ENCODE data around the gene SOWAHD. TPM values are rescaled to one million over a fixed set of nuclear protein-coding genes. Genes with fewer than 3 reads are reported as not detected.
A peak's percentile ranks its signal among the peaks of the same experiment; 100 is the strongest.

The SOWAHD gene
- total RNA-seq = 0.43 TPM in 1 of 2 replicates, not detected in the other

GRCh38 chrX:119757979-119758730 is at the start of gene SOWAHD:
Gene SOWAHD (plus strand): TSS chrX:119758588. CDS start chrX:119758668, 80 bp downstream.
- H3K4me3 ChIP-seq (ENCODE audit: low read depth, low read length) = peak within 1 kb of the TSS; percentile 50
- TF ChIP-seq CTCF (IDR thresholded peaks at IDR 0.05; ENCODE audit: insufficient read depth, low read depth, low read length) = no peak
- DNase-seq (ENCODE audit: low read depth) = no peak

GRCh38 chrX:119708936-119709335 is 49.5 kb upstream of the SOWAHD start:
- peak; percentile 41 for DNase-seq (ENCODE audit: low read depth)
- no peak for TF ChIP-seq CTCF (IDR thresholded peaks at IDR 0.05; ENCODE audit: insufficient read depth, low read depth, low read length)

GRCh38 chrX:119709630-119710029 is 48.8 kb upstream of the SOWAHD start:
- no peak for TF ChIP-seq CTCF (IDR thresholded peaks at IDR 0.05; ENCODE audit: insufficient read depth, low read depth, low read length)
- DNase-seq (ENCODE audit: low read depth) = no peak
- H3K4me3 ChIP-seq (ENCODE audit: low read depth, low read length) = no peak overlapping the region

More at GRCh38 chrX:119708936-119709335, 49.5 kb upstream of the SOWAHD start:
- H3K4me3 ChIP-seq (ENCODE audit: low read depth, low read length) = no peak overlapping the region

- no peak for TF ChIP-seq CTCF (IDR thresholded peaks at IDR 0.05; ENCODE audit: insufficient read depth, low read depth, low read length)
- DNase-seq (ENCODE audit: low read depth) = no peak
- H3K4me3 ChIP-seq (ENCODE audit: low read depth, low read length) = no peak overlapping the region
Observed at GRCh38 chrX:119721487-119721886, 36.9 kb upstream of the SOWAHD start.

GRCh38 chrX:119721926-119722325 is 36.5 kb upstream of the SOWAHD start:
- no peak for TF ChIP-seq CTCF (IDR thresholded peaks at IDR 0.05; ENCODE audit: insufficient read depth, low read depth, low read length)
- no peak for DNase-seq (ENCODE audit: low read depth)

GRCh38 chrX:119726900-119727555 is 31.4 kb upstream of the SOWAHD start:
- no peak for DNase-seq (ENCODE audit: low read depth)
- H3K4me3 ChIP-seq (ENCODE audit: low read depth, low read length) = no peak overlapping the region
- TF ChIP-seq CTCF (IDR thresholded peaks at IDR 0.05; ENCODE audit: insufficient read depth, low read depth, low read length) = no peak

More at GRCh38 chrX:119721926-119722325, 36.5 kb upstream of the SOWAHD start:
- H3K4me3 ChIP-seq (ENCODE audit: low read depth, low read length) = no peak overlapping the region

All from fibroblast of villous mesenchyme (primary cell).